Endothelial cell of umbilical vein (primary cell): Measurements from ENCODE around the gene TSPAN4. TPM values are rescaled to one million over a fixed set of nuclear protein-coding genes. Genes with fewer than 3 reads are reported as not detected.

ENCODE experiments used
- BruUV-seq: library from RNA; stranded (reverse); fragments of 400-500 nt; replicated peaks from 2 replicates; lab custom pipeline; 2021; lab: Mats Ljungman, UMichigan
- CTCF ChIA-PET: fragments of 300-600, 350-600 bp; sonication (Branson Sonifier 250); formaldehyde crosslinking; loops from one replicate; lab custom pipeline; 2021; ENCODE audit warnings: antibody characterized with exemption, inconsistent platforms; lab: Charles Lee
- POLR2A ChIA-PET: fragments of 300-600, 350-600 bp; sonication (Branson Sonifier 250); formaldehyde crosslinking; loops from one replicate; lab custom pipeline; 2021; ENCODE audit warnings: antibody characterized with exemption, inconsistent platforms; lab: Charles Lee
- DNase-seq: peaks from one replicate; pipeline ENCODE4 v3.0.0-alpha.2; 2011; ENCODE audit warnings: low read depth, low spot score
- FAIRE-seq: peaks from 2 replicates; lab custom pipeline; 2011; peaks lifted over from hg19 to GRCh38; lab: Jason Lieb, UNC
- H2AFZ ChIP-seq: 2 replicates; pipeline ENCODE4 v1.6.0; 2012; ENCODE audit warnings: low read depth, low read length, control low read depth, inconsistent platforms
- H3K27ac ChIP-seq: 2 replicates; pipeline ENCODE4 v1.5.1; 2011; ENCODE audit warnings: low read depth, mild to moderate bottlenecking, control low read depth, low read length, moderate library complexity; ENCODE audit not compliant: insufficient read depth
- H3K27me3 ChIP-seq, 2 experiments: 2 replicates each; pipeline versions ENCODE4 v1.6.0 to v1.6.1; 2011; ENCODE audit warnings: low read length in 2 of 2, mixed read lengths in 1 of 2; ENCODE audit not compliant: control insufficient read depth in 2 of 2, insufficient read depth in 2 of 2
- H3K36me3 ChIP-seq, 2 experiments: 2 replicates in 1 of 2; 3 replicates in 1 of 2; pipeline ENCODE4 v1.5.1; 2011; ENCODE audit warnings: low read length in 2 of 2, mild to moderate bottlenecking in 1 of 2, moderate library complexity in 1 of 2; ENCODE audit not compliant: control insufficient read depth in 2 of 2, insufficient read depth in 2 of 2; ENCODE audit errors: extremely low read depth in 1 of 2
- H3K4me1 ChIP-seq: 3 replicates; pipeline ENCODE4 v1.5.1; 2011; ENCODE audit warnings: mild to moderate bottlenecking, low read length; ENCODE audit not compliant: control insufficient read depth, insufficient read depth; ENCODE audit errors: extremely low read depth
- H3K4me2 ChIP-seq: 2 replicates; pipeline ENCODE4 v1.6.1; 2011; ENCODE audit warnings: low read length, control low read depth, mixed read lengths; ENCODE audit not compliant: insufficient read depth
- H3K4me3 ChIP-seq, 3 experiments: fragments of 200-600 bp in 1 of 3; sonication (generic), shearing (Covaris generic) in 1 of 3; replicated peaks in 1 of 3; 2 replicates each; pipeline ENCODE4 v1.5.1; 2011 to 2016; ENCODE audit warnings: control low read depth in 3 of 3, low read length in 3 of 3, mild to moderate bottlenecking in 2 of 3, inconsistent platforms in 1 of 3, low read depth in 1 of 3, moderate library complexity in 1 of 3; ENCODE audit not compliant: insufficient read depth in 1 of 3
- H3K79me2 ChIP-seq: 2 replicates; pipeline ENCODE4 v1.6.0; 2012; ENCODE audit warnings: low read length, inconsistent platforms; ENCODE audit not compliant: control insufficient read depth, insufficient read depth
- H3K9ac ChIP-seq: replicated peaks from 2 replicates; pipeline ENCODE3; 2011; ENCODE audit warnings: low read length, control low read depth; ENCODE audit not compliant: insufficient read depth; ENCODE audit errors: extremely low read depth
- H3K9me1 ChIP-seq: replicated peaks from 3 replicates; pipeline ENCODE4 v1.6.0; 2011; ENCODE audit warnings: mild to moderate bottlenecking, low read length; ENCODE audit not compliant: control insufficient read depth, insufficient read depth; ENCODE audit errors: extremely low read depth
- H3K9me3 ChIP-seq: replicated peaks from 2 replicates; pipeline ENCODE4 v1.5.1; 2012; ENCODE audit warnings: low read length, inconsistent platforms; ENCODE audit not compliant: control insufficient read depth, insufficient read depth
- H4K20me1 ChIP-seq: replicated peaks from 2 replicates; pipeline ENCODE3; 2011; ENCODE audit warnings: mild to moderate bottlenecking, low read length; ENCODE audit not compliant: control insufficient read depth, insufficient read depth; ENCODE audit errors: extremely low read depth
- CTCF ChIP-seq, 2 donors: IDR thresholded peaks; 1 replicate in 1 of 2; 2 replicates in 1 of 2; pipeline ENCODE4 v1.5.1; 2011; ENCODE audit warnings: low read length in 2 of 2, mild to moderate bottlenecking in 2 of 2, moderate library complexity in 2 of 2, control low read depth in 1 of 2, inconsistent platforms in 1 of 2, low read depth in 1 of 2; ENCODE audit not compliant: insufficient read depth in 1 of 2; ENCODE audit errors: extremely low read depth in 1 of 2
- EZH2 ChIP-seq: IDR thresholded peaks from 2 replicates; pipeline ENCODE4 v1.6.1; 2012; ENCODE audit warnings: borderline replicate concordance, low read depth, mild to moderate bottlenecking, moderate library complexity, low read length, inconsistent platforms; ENCODE audit not compliant: severe bottlenecking
- FOS ChIP-seq: IDR thresholded peaks from 2 replicates; pipeline ENCODE4 v1.6.1; 2011; ENCODE audit warnings: mild to moderate bottlenecking, low read length, moderate library complexity, borderline replicate concordance; ENCODE audit not compliant: insufficient read depth
- GATA2 ChIP-seq: IDR thresholded peaks from 2 replicates; pipeline ENCODE4 v1.7.0; 2011; ENCODE audit warnings: low read depth, mild to moderate bottlenecking, moderate library complexity, mixed read lengths, low read length; ENCODE audit not compliant: insufficient read length, insufficient read depth
- JUN ChIP-seq: IDR thresholded peaks from 2 replicates; pipeline ENCODE4 v1.6.1; 2011; ENCODE audit warnings: borderline replicate concordance, low read depth; ENCODE audit not compliant: insufficient read length, insufficient read depth
- MAX ChIP-seq: IDR thresholded peaks from 2 replicates; pipeline ENCODE4 v1.6.1; 2011; ENCODE audit not compliant: insufficient read depth, insufficient read length
- MYC ChIP-seq: IDR thresholded peaks from one replicate; pipeline ENCODE4 v1.6.1; 2011; ENCODE audit warnings: mild to moderate bottlenecking, low read depth, low read length
- POLR2A ChIP-seq: IDR thresholded peaks from 2 replicates; pipeline ENCODE4 v1.6.1; 2012; ENCODE audit warnings: low read depth, mild to moderate bottlenecking, control low read depth, low read length
- POLR2AphosphoS5 ChIP-seq: IDR thresholded peaks from 2 replicates; pipeline ENCODE4 v1.6.1; 2012; ENCODE audit warnings: low read depth, mild to moderate bottlenecking, control low read depth, low read length, moderate library complexity; ENCODE audit not compliant: insufficient read depth
- dilution Hi-C: fragments of 300-500 bp; cut with MboI; formaldehyde crosslinking; loops from one replicate; pipeline ENCODE4 v1.15.0; 2019; ENCODE audit warnings: low sequenced_read_pairs; ENCODE audit not compliant: extremely low pct_ligation_motif_present
- intact Hi-C: fragments of 100-400 bp; cut with micrococcal nuclease; formaldehyde crosslinking; loops from one replicate; pipeline ENCODE4 v1.10.0; 2022
- polyA plus RNA-seq, 4 experiments: library from polyadenylated mRNA; depleted of rRNA in 3 of 4; stranded (reverse) in 3 of 4; unstranded in 1 of 4; fragments of >200 nt; gene quantifications; 2 replicates each; pipeline versions ENCODE4 v1.2.1 to v1.2.3, GENCODE V29; 2011 to 2012; ENCODE audit warnings: missing spikeins in 1 of 4
- total RNA-seq: library from RNA; stranded (reverse); gene quantifications from 2 replicates; pipeline ENCODE4 v1.2.3, GENCODE V29; 2021

The TSPAN4 gene
- total and polyA plus RNA-seq, 2 donors (not counting 3 experiments of a cell fraction or from before 2014, with no cell fraction given): 114 to 199 TPM

- Histone ChIP-seq H3K9ac (no peak overlapping the region), H3K9me1 (no peaks in the 10 kb centered on the region), H3K4me1 (no peaks in the 10 kb centered on the region), H2AFZ (no peak overlapping the region), H3K79me2 (no peaks in the 10 kb centered on the region), H3K27ac (no peak overlapping the region), H3K9me3 (no peaks in the 10 kb centered on the region), H3K36me3 (peaks cover 0 to 5% of the 10 kb centered on the region in 2 experiments), H3K4me2 (no peak overlapping the region), H3K4me3 (no peak overlapping the region), H4K20me1 (no peaks in the 10 kb centered on the region), H3K27me3 (no peaks in the 10 kb centered on the region)
- dilution Hi-C loops (no loop called here), intact Hi-C loops (no loop called here)
- FAIRE-seq (no peak), DNase-seq (no peak)
- TF ChIP-seq POLR2AphosphoS5 (no peak), MYC (no peak), POLR2A (no peak), GATA2 (no peak), EZH2 (no peak), MAX (no peak), FOS (no peak), CTCF (IDR thresholded peaks at IDR 0.05; ENCODE audit: extremely low read depth in 1 of 2, insufficient read depth in 1 of 2, low read depth in 1 of 2, low read length in 2 of 2) (no peak), JUN (no peak)
- BruUV-seq: no TSS peak
- ChIA-PET POLR2A (no interaction called here), CTCF (interaction anchor here (1.0 to 2.5 kb wide), 4 partner anchors 13 to 181 kb away, joined by 3 to 7 read pairs (median 4); no protein-coding TSS in a partner anchor)
These were observed 26.9 kb downstream of the TSPAN4 start for GRCh38 chr11:869399-870126.
